ENCODE results near the gene SSX4B.
"Not testable (repeated sequence)": the region's sequence is repeated elsewhere in the genome, so short reads cannot be mapped to it uniquely, and the experiment has no call there.

DNA sequence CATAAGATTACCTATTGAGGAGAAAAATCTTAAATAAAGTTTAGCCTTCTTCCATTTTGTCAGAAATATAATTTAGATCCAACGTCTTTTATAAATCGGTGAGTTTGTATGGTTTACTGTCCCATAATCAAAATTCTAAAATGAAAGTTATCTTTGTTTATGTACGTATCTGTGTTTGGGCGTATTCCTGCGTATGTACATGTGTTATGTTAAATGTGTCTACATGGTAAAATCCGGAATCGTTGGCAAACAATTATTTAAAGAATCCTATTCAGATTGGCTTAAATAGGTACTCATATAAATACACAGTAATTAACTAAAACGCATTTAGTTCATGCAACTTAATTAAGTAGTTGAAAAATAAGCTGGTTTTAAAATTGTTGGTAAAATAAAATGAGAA is 41.4 kb downstream of the SSX4B start:
- not testable (repeated sequence) for TF ChIP-seq POLR2AphosphoS5, CTCF, POLR2A (IDR thresholded peaks at IDR 0.05)
